HepG2 (cell line): ENCODE results near the gene CBX7. TPM values are rescaled to one million over a fixed set of nuclear protein-coding genes. Genes with fewer than 3 reads are reported as not detected.

Experiments used
- ATF7-NPFF ChIP-seq: sonication (generic); formaldehyde crosslinking; IDR thresholded peaks from 2 replicates; pipeline ENCODE4 v1.8.1; 2023; ENCODE audit warnings: mild to moderate bottlenecking, low read depth, missing genetic modification reagents, moderate library complexity
- CREB1 ChIP-seq, 2 experiments: fragments of 450-650 bp in 1 of 2; IDR thresholded peaks; 2 replicates each; pipeline ENCODE4 v1.6.1; 2016 to 2017; ENCODE audit warnings: control low read depth in 1 of 2, mild to moderate bottlenecking in 1 of 2, missing compliant biosample characterization in 1 of 2, missing genetic modification characterization in 1 of 2
- FOXJ3 ChIP-seq: sonication (generic); formaldehyde crosslinking; IDR thresholded peaks from 2 replicates; pipeline ENCODE4 v1.4.0; 2020; ENCODE audit warnings: missing genetic modification reagents, mild to moderate bottlenecking, borderline replicate concordance
- HOXA3 ChIP-seq: sonication (generic); formaldehyde crosslinking; IDR thresholded peaks from 2 replicates; pipeline ENCODE4 v1.5.0; 2020; ENCODE audit warnings: missing genetic modification reagents
- HOXA7 ChIP-seq: sonication (generic); formaldehyde crosslinking; IDR thresholded peaks from 2 replicates; pipeline ENCODE4 v1.8.1; 2022; ENCODE audit warnings: mild to moderate bottlenecking, missing genetic modification reagents, moderate library complexity
- MEIS2 ChIP-seq: sonication (generic); formaldehyde crosslinking; IDR thresholded peaks from 2 replicates; pipeline ENCODE4 v1.9.0; 2021; ENCODE audit warnings: mild to moderate bottlenecking, missing genetic modification reagents
- RFX1 ChIP-seq: fragments of 450-650 bp; IDR thresholded peaks from 2 replicates; pipeline ENCODE4 v1.6.1; 2017
- TGIF2 ChIP-seq: IDR thresholded peaks from 2 replicates; pipeline ENCODE4 v1.6.1; 2016; ENCODE audit warnings: control low read depth, missing compliant biosample characterization
- ZNF263 ChIP-seq: sonication (generic); formaldehyde crosslinking; IDR thresholded peaks from 2 replicates; pipeline ENCODE4 v1.4.0; 2020; ENCODE audit warnings: missing genetic modification reagents
- ZNF530 ChIP-seq: sonication (generic); formaldehyde crosslinking; IDR thresholded peaks from 2 replicates; pipeline ENCODE4 v1.5.0; 2020; ENCODE audit warnings: low read depth, mild to moderate bottlenecking, missing genetic modification reagents
- ZNF687 ChIP-seq: sonication (generic); formaldehyde crosslinking; IDR thresholded peaks from 2 replicates; pipeline ENCODE4 v1.5.1; 2020; ENCODE audit warnings: mild to moderate bottlenecking, missing genetic modification reagents, moderate library complexity
- ZNF724P ChIP-seq: sonication (generic); formaldehyde crosslinking; IDR thresholded peaks from 2 replicates; pipeline ENCODE4 v1.8.0; 2022; ENCODE audit warnings: missing genetic modification reagents, borderline replicate concordance
- ZNF749 ChIP-seq: sonication (generic); formaldehyde crosslinking; IDR thresholded peaks from 2 replicates; pipeline ENCODE4 v1.8.0; 2022; ENCODE audit warnings: mild to moderate bottlenecking, missing genetic modification reagents, moderate library complexity, borderline replicate concordance
- polyA plus RNA-seq, 8 experiments: library from polyadenylated mRNA; depleted of rRNA in 3 of 8; stranded (reverse) in 7 of 8; unstranded in 1 of 8; fragments of >200 nt; fragmentation: Illumina TruSeq in 4 of 8; extraction: Trizol in 4 of 8; gene quantifications; 2 replicates each; pipeline versions ENCODE4 v1.2.1 to v1.2.3, GENCODE V29; 2011 to 2016; ENCODE audit warnings: low read depth in 4 of 8, missing spikeins in 1 of 8, mixed read lengths in 1 of 8; ENCODE audit not compliant: insufficient read depth in 1 of 8
- total RNA-seq, 5 experiments: library from RNA; depleted of rRNA; stranded (reverse); fragments of >200 nt; fragmentation: Illumina TruSeq; extraction: Trizol; gene quantifications; 2 replicates each; pipeline ENCODE4 v1.2.3, GENCODE V29; 2016; ENCODE audit warnings: low read depth in 1 of 5
- TF ChIP-seq, protein P1 (sequence below): sonication (generic); formaldehyde crosslinking; IDR thresholded peaks from 2 replicates; pipeline ENCODE4; 2020; ENCODE audit warnings: missing genetic modification reagents, mild to moderate bottlenecking, borderline replicate concordance
- TF ChIP-seq, protein P2 (sequence below): sonication (generic); formaldehyde crosslinking; IDR thresholded peaks from 2 replicates; pipeline ENCODE4 v1.4.0; 2020; ENCODE audit warnings: missing genetic modification reagents

Gene CBX7
- total and polyA plus RNA-seq, 2 of the 13 experiments (the other 11 are each of a cell fraction or from before 2014, with no cell fraction given): 0.35 to 4.9 TPM

- TF ChIP-seq, protein P1, sequence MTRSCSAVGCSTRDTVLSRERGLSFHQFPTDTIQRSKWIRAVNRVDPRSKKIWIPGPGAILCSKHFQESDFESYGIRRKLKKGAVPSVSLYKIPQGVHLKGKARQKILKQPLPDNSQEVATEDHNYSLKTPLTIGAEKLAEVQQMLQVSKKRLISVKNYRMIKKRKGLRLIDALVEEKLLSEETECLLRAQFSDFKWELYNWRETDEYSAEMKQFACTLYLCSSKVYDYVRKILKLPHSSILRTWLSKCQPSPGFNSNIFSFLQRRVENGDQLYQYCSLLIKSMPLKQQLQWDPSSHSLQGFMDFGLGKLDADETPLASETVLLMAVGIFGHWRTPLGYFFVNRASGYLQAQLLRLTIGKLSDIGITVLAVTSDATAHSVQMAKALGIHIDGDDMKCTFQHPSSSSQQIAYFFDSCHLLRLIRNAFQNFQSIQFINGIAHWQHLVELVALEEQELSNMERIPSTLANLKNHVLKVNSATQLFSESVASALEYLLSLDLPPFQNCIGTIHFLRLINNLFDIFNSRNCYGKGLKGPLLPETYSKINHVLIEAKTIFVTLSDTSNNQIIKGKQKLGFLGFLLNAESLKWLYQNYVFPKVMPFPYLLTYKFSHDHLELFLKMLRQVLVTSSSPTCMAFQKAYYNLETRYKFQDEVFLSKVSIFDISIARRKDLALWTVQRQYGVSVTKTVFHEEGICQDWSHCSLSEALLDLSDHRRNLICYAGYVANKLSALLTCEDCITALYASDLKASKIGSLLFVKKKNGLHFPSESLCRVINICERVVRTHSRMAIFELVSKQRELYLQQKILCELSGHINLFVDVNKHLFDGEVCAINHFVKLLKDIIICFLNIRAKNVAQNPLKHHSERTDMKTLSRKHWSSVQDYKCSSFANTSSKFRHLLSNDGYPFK (CRISPR knock-in tag): peak; percentile 8; the same call in 1 of the 2 replicates
- TF ChIP-seq ZNF263 (CRISPR knock-in tag) (peak; percentile 90), RFX1 (peak; percentile 53; the same call in 1 of the 2 replicates), ATF7-NPFF (CRISPR knock-in tag) (no peak), ZNF530 (no peak), HOXA3 (CRISPR knock-in tag) (no peak), FOXJ3 (no peak), TGIF2 (no peak), ZNF749 (CRISPR knock-in tag) (no peak), MEIS2 (CRISPR knock-in tag) (0 out of 2 replicates have a peak, but pooled peaks have one; percentile 13), ZNF724P (CRISPR knock-in tag) (no peak), HOXA7 (CRISPR knock-in tag) (no peak), ZNF687 (CRISPR knock-in tag) (peak; percentile 25; the same call in 1 of the 2 replicates), CREB1 (IDR thresholded peaks at IDR 0.05) (0 out of 2 replicates have a peak, but pooled peaks have one; percentile 2), CREB1 (CRISPR knock-in tag; IDR thresholded peaks at IDR 0.05) (no peak)
- TF ChIP-seq, protein P2, sequence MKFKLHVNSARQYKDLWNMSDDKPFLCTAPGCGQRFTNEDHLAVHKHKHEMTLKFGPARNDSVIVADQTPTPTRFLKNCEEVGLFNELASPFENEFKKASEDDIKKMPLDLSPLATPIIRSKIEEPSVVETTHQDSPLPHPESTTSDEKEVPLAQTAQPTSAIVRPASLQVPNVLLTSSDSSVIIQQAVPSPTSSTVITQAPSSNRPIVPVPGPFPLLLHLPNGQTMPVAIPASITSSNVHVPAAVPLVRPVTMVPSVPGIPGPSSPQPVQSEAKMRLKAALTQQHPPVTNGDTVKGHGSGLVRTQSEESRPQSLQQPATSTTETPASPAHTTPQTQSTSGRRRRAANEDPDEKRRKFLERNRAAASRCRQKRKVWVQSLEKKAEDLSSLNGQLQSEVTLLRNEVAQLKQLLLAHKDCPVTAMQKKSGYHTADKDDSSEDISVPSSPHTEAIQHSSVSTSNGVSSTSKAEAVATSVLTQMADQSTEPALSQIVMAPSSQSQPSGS (CRISPR knock-in tag): no peak
Observed at GRCh38 chr22:39184586-39185577, 32.4 kb upstream of the CBX7 start (continued).
